Activated CD8-positive, alpha-beta memory T cell treated with anti-CD3 and anti-CD28 coated beads, Interleukin-2, amount 50 U/mL, for 24 hours (primary cell): ENCODE measurements around the gene NSL1.
"Not testable (repeated sequence)": the region's sequence is repeated elsewhere in the genome, so short reads cannot be mapped to it uniquely, and the experiment has no call there.

Source experiments
- DNase-seq: peaks from one replicate; pipeline ENCODE4 v3.0.0-alpha.2; 2020; ENCODE audit errors: extremely low read depth

Gene NSL1

DNA sequence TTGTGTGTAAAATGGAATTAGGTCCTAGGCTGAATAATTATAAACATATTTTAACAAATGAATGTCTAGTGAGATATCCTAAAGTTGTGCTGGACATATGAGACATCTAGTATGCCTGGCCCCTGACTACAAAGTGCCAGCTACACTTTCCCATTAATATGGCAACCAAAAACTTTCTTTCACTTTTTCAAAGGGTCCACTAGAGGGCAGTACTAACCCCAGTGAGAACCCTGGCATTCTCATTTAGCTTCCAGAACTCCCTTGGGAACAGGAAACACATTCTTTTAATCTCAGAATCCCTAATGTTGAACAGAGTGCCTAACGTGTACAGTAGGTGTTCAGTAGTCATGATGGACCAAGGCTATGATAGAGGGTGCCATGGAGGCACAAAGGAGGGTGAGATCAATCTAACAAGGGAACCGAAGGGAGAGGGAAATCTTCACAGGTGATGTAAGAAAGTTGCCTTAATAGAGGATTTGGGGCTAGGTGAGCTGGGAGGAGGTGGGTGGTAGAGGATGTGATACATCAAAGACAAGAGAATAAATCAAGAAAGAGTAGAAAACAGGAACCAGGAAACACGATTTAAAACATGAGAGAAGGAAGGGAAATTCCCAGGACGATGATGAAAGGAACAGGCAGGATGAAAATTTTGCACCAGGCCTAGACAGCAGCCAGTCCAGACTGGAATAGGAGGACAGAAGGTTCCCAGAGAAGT, 41.6 kb downstream of the NSL1 start:
- no peak for DNase-seq

GRCh38 chr1:212746546-212746945, 45.0 kb downstream of the NSL1 start:
- no peak for DNase-seq

DNA sequence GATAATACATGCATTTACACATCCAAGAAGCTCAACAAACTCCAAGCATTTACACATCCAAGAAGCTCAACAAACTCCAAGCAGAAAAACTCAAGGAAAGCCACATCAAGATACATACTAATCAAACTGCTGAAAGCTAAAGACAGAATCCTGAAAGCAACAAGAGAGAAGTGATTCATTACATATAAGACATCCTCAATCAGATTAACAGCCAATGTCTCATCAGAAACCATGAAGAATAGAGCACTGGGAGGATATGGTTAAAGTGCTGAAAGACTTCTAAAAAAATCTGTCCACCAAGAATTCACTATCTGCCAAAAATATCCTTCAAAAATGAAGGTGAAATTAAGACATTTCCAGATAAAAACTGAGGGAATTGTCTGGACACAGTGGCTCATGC, 46.3 kb downstream of the NSL1 start:
- DNase-seq, result no peak

DNA sequence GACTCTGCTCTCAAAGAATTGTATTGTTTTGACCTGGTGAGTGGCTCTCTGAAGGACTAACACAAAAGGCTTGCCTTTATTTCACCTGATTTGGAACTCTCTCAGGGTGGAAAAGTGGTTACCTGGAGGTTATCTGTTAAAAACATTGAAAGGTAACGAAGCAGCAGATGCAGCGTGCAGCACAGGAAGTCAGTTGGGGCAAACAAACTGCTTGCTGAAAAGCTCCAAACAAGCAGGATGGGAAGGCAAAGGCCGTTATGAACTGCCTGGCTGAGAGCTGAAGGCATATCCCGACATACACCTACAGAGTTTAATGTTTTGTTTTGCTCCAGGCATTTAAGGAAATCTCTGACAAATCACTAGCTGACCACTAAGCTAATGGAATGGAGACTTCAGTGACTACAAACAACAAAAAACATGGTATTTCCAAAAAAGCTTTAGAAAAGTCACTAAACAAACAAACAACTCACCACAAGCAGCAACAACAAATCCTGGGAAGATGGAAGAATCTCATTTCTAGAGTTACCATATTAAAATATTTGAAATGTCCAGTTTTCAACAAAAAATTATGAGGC, 47.6 kb downstream of the NSL1 start:
- no peak for DNase-seq

GRCh38 chr1:212738330-212738729, 53.2 kb downstream of the NSL1 start:
- no peak for DNase-seq

GRCh38 chr1:212737559-212737958, 54.0 kb downstream of the NSL1 start:
- DNase-seq, result no peak

GRCh38 chr1:212733109-212733508, 58.5 kb downstream of the NSL1 start:
- no peak for DNase-seq

GRCh38 chr1:212731630-212732029, 59.9 kb downstream of the NSL1 start:
- DNase-seq, result no peak

DNA sequence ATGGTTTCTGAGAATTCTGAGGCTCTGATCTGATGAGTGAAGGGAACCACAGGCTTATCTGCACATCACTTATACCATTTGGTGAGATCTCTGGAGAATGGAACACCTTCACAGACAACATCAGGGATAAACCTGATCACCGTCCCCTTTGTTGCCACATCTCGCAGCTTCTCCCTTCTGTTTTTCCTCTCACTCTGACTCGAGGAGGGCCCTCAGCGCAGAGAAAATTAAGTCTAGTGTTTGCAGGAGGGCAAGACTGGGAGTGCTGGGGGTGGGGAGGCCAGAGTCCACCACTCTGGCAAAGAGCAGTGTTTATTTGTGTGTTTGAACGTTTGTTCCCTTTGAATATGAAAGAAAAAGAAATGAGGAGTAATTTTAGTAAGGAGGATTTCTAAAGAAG, 63.0 kb downstream of the NSL1 start:
- DNase-seq, result no peak

DNA sequence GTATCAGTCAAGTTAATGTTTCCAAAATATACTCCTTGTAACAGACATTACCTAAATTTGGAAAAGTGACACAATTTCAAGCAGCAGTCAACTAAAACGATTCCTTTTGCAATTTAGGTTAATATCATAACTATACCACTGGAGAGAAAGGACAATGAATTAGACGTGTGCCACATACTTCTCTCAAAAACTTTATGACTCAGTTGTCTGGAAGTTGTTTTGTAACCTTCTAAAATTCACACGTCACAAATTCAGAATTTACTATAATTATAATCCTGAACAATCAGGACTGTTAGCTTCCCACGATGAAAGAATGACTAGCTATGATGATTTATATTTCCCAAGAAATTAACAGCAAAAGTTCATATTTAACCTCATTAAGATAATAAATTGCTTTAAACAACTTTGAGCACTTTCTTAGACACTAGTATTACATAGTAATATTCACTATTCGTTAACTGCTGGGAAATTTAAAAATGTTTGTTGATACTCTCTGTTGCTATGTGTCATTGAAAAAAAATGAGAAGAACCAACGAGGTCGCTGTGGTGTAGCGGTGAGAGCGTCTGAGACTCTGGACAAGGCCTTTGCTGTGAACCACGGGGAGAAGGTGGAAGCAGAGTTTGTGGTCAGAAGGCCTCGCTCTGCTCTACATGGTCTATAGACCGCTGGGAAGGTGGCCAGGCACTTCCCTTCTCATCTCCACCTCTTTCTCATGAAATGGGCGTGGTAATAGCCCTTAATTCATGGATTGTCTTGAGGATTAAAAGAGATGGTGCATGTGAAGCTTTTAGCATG, 64.0 kb downstream of the NSL1 start:
- DNase-seq, result no peak

GRCh38 chr1:212724679-212725078, 66.9 kb downstream of the NSL1 start:
- DNase-seq, result not testable (repeated sequence)

GRCh38 chr1:212722270-212722957, 69.2 kb downstream of the NSL1 start:
- no peak for DNase-seq

GRCh38 chr1:212721388-212722247, 70.0 kb downstream of the NSL1 start:
- no peak for DNase-seq

GRCh38 chr1:212719633-212720032, 71.9 kb downstream of the NSL1 start:
- no peak for DNase-seq

- no peak for DNase-seq
Observed at GRCh38 chr1:212718499-212718898, 73.1 kb downstream of the NSL1 start.

GRCh38 chr1:212716161-212716560, 75.4 kb downstream of the NSL1 start:
- no peak for DNase-seq

- no peak for DNase-seq
Observed at GRCh38 chr1:212713465-212714136, 78.0 kb downstream of the NSL1 start.

DNA sequence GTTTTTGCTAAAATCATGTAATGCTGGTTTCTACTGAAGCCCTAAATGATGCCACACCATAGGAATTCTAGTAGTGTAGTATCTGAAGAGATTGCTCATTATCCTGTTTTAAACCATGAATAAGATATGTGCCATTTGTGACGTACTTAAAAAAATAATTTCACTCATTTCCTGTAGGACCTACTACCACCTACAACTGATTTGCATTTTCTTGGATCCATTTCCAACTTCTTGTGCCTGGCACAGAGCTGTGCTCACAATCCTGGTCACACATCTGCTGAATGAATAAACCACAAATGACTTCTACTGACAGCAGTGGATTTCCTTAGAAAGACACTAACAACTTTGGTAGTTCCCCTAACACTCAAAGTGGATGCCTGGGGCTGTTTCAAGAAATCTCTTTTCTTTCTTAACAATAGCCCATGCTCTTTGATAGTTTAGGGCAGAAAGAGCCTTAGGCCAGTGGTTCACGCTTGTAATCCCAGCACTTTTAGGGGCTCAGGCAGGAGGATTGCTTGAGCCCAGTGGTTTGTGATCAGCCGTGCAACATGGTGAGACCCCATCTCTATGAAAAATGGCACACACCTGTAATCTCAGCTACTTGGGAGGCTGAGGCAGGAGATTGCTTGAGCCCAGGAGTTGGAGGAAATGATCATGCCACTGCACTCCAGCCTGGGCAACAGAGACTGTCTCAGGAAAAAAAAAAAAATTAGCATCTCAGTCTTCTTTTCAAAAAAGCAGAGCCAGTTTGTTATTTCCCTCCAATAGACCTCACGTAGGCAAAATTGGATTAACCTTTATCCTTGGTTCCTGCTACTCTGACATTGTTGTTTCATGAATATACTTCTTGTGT, 78.9 kb downstream of the NSL1 start:
- DNase-seq, result no peak

DNA sequence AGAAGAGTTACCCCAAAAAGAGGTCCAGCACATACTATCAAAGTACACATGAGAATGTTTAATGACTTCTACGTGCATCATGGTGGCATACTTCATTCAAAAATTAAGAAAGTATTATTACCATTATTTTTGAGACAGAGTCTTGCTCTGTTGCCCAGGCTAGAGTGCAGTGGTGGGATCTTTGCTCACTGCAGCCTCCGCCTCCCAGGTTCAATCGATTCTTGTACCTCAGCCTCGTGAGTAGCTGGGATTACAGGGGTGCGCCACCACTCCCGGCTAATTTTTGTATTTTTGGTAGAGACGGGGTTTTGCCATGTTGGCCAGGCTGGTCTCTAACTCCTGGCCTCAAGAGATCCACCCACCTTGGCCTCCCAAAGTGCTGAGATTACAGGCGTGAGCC, 79.6 kb downstream of the NSL1 start:
- DNase-seq, result not testable (repeated sequence)

DNA sequence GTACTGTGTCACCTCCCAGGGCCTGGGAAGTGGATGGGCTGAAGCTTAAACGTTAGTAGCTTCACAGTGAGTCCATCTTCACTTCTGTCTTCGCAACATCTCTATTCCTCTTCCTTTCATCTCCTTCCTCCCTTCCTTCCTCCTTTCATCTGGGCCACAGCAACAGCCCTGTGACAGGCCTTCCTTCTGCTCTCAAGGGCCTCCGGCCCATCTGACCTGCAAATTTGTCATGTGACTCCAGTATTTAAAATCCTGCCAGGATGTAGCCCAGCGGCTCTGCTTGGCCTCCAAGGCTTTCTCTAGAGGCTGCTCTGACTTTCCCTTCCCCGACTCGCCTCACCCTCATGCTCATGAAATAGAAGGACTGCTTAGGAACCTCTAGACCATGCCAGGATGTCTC, 81.0 kb downstream of the NSL1 start:
- DNase-seq, result no peak
